Smooth muscle cell of the pulmonary artery (primary cell): ENCODE results near the gene COX10. TPM values are rescaled to one million over a fixed set of nuclear protein-coding genes. Genes with fewer than 3 reads are reported as not detected.

Source experiments
- total RNA-seq: library from RNA; depleted of rRNA; stranded (reverse); fragments of >200 nt; gene quantifications from 2 replicates; pipeline ENCODE4 v1.2.3, GENCODE V29; 2014

COX10 gene
- total RNA-seq = 11.9 and 12.4 TPM in 2 replicates

GRCh38 chr17:14069251-14070021 lies at the start of gene COX10:
COX10 (plus strand) TSS chr17:14069504; CDS start chr17:14069606, 102 bp downstream.

GRCh38 chr17:14236762-14237161 lies 167.5 kb downstream of the COX10 start, which contains the start of gene CDRT15:
CDRT15 (minus strand) TSS chr17:14236862; CDS start chr17:14236833, 29 bp downstream.

Other genes with a start within 250 kb of the COX10 start
- not detected in 2 replicates for gene CDRT15, start 167.4 kb downstream of the COX10 start, total RNA-seq
- gene HS3ST3B1, start 231.6 kb downstream of the COX10 start, total RNA-seq = 0.23 and 0.46 TPM in 2 replicates